Pulmonary artery endothelial cell (primary cell): ENCODE results near the gene EEPD1. TPM values are rescaled to one million over a fixed set of nuclear protein-coding genes. Genes with fewer than 3 reads are reported as not detected.
"Not testable (repeated sequence)": the region's sequence is repeated elsewhere in the genome, so short reads cannot be mapped to it uniquely, and the experiment has no call there.

Experiments
- DNase-seq: peaks from one replicate; pipeline ENCODE4 v3.0.0-alpha.2; 2011; ENCODE audit warnings: low read depth, low spot score
- total RNA-seq: library from RNA; depleted of rRNA; stranded (reverse); fragments of >200 nt; gene quantifications from 2 replicates; pipeline ENCODE4 v1.2.3, GENCODE V29; 2014

The EEPD1 gene
- total RNA-seq, 1 donor from 2014 or later: 0.33 TPM

DNA sequence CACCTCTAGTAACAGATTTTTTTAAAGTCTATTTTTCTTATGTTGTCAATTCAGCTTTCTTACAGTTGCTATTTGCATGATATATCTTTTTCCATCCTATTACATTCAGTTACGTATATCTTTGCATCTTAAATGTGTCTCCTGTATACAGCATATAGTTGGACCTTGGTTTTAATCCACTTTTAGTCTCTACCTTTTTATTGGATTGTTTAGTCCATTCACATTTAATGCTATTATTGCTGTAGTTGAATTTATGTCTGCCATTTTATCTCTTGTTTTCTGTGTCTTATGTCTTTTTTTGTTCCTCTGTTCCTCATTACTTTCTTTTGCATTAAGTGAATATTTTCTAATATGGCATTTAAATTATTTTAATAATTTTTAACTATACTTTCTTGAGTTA is 100.6 kb downstream of the EEPD1 start:
- DNase-seq: no peak

DNA sequence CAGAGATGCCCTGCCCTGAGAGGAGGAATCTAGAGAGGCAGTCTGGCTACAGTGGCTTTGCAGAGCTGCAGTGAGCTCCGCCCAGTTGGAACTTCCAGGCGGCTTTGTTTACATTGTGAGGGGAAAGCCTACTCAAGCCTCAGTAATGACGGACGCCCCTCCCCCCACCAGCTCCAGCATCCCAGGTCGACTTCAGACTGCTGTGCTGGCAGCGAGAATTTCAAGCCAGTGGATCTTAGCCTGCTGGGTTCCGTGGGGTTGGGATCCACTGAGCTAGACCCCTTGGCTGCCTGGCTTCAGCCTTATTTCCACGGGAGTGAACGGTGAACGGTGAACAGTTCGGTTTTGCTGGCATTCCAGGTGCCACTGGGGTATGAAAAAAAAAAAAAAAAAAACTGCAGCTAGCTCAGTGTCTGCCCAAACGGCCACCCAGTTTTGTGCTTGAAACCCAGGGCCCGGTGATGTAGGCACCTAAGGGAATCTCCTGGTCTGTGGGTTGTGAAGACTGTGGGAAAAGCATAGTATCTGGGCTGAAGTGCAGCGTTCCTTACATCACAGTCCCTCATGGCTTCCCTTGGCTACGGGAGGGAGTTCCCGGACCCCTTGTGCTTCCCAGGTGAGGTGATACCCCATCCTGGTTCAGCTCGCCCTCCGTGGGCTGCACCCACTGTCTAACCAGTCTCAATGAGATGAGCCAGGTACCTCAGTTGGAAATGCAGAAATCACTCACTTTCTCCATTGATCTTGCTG is 105.6 kb downstream of the EEPD1 start:
- not testable (repeated sequence) for DNase-seq

DNA sequence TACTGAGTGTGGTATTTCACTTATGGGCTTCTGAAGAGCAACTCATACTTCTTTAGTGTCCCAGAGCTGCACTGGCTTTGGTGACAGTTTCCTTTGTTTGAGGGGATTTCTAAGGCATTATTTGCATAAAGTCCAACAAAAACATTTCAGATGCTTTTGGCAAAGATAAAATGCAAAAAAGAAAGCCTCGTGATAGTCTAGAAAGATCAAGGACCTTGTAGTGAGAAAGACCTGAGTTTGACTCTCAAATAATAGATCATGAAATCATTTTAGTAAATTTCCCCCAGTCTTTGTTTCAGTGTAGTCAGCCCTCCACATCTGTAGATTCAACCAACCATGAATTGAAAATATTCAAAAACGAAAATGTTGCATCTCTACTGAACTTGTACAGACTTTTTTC is 107.4 kb downstream of the EEPD1 start:
- DNase-seq: no peak

DNA sequence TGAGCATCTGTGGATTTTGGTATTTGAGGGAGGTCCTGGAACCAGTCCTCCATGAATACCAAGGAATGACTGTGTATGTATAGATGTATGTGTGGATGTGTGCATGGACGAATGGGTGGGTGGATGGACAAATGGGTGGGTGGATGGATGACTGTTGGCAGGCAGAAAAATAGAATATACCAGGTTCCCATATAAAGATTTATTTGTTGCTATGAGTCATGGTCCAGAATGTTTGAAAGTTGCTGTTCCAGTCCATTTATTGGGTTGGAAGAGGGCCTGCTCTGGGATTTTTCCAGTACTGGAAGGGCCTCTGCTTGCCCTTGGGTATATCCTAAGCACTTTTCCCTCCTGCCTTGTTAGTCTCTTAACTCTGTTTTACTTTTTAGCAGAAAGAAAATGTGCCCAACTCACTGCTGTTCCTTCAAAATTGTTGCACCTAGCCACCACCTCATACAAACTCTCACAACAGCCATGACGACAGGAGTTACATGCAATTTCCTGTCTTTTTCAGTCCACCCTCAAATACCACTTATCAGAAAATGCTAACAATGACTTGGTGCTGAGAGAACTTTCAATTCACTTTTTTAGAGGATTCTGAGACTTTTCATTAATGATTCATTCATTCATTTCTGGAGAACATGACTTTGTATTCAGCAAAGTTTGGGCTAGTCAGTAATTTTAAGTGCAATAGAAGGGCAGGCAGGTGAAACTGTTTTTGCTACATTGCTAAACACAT is 108.1 kb downstream of the EEPD1 start:
- DNase-seq: no peak

DNA sequence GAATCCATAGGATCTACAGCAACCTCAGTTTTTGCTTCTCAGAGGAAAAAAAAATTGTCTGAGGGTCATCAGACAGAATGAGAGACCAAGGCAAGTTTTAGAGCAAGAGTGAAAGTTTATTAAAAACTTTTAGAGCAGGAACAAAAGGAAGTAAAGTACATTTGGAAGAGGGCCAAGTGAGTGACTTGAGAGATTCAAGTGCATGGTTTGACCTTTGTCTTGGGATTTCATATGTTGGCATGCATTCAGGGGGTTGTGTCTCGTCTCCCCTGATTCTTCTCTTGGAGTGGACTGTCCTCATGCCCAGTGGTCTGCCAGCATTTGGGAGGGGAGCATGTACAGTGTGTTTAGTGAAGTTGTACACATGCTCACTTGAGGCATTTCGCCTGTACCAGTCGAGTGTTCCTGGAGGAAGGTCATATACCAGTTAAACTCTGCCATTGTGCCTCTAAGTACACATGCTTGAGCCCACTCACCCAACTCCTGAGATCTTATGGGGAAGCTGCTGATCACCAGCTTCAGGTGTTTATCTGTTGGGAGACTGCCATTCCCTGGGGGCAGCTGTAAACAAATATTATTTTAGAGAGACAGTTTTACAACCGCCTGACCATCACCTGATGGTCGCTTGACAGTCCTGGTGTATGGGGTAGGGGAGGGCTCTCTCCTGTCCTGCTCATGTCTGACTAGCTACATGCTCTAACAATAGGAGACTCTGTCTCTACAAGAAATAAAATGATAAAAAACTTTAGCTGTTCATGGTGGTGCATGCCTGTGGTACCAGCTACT is 109.4 kb downstream of the EEPD1 start:
- DNase-seq: no peak

DNA sequence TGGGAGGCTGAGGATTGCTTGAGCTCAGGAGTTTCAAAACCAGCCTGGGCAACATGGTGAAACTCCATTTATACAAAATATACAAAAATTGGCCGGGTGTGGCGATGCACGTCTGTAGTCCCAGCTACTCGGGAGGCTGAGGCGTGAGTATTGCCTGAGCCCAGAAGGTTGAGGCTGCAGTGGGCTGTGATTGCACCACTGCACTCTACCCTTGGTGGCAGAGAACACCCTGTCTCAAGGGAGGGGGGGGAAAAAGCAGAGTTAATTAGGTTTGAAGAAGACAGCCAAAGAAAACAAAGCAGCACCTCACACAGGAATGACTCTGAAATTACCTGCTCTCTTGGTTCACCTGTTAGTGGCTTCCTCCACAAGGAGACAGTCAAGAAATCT is 110.0 kb downstream of the EEPD1 start:
- DNase-seq: no peak

DNA sequence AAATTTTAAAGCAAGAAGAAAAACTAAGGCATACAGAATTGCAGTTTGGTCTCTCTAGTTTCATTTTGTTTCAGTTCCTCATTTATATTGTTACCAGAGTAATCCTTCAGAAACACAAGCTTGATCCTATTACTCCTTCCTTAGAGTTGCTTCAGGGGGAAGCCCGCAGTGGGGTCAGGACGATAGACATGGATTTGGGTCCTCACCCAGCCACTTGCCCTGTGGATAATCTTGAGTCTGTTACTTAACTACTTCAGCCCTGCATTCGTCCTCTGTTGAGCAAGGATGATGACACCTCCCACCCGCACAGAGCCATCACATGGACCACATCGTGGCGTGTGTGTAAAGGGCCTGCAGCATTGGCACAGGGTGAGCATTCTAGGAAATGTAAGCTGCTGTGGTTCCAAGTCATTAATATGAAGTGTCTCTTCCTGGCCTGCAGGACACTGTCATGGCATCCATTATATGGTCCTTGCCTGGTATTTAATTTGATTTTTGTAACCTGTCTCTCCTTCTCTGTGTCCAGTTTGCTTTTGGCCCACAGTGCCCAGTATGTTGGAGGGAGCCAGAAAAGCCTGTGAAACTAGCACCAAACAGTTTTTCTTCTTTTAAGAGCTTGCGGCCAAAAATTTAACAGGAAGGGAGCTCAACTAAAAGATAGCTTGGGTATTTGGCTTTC is 111.2 kb downstream of the EEPD1 start:
- DNase-seq: no peak

DNA sequence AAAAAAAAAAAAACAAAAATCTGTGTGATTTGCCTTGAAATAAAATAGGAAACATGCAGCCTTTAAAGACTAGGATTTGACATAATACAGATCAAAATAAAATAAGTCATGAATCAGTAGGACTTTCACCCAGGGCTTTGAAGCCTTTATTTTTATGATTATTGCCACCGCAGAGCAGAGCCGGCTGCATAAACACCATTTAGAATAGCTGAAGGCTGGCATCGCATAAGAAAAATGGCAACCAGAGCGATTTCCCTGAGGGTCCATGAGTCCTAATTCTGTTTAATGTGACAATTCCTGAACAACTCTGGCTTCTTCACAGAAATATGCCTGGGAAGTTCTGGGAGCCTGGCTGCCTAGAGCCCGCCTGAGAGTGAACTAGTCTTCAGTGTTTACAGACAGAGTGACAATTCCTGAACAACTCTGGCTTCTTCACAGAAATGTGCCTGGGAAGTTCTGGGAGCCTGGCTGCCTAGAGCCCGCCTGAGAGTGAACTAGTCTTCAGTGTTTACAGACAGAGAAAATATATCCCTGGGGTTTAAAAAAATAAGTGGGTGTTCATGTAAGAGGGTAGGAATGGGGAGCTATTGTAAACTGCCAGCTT is 112.0 kb downstream of the EEPD1 start:
- no peak for DNase-seq

DNA sequence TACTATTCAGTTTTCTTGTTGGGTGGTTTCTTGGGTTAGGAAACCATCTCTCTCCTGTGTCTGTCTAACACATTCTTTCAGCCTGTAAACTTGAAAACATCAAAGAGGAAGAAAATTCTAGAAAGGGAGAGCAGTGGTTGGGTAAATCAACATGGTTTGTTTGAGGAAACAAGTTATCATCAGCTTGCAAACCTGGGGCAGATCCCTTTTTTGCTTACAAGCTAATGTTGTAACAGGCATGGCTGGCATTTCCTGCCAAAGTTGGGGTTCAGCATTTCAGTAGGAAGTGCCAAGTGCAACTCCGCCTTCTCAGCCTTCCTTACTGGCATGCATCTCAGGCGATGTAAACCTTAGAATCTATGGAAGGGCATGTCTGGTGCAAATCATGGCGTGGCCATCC is 112.6 kb downstream of the EEPD1 start:
- no peak for DNase-seq

DNA sequence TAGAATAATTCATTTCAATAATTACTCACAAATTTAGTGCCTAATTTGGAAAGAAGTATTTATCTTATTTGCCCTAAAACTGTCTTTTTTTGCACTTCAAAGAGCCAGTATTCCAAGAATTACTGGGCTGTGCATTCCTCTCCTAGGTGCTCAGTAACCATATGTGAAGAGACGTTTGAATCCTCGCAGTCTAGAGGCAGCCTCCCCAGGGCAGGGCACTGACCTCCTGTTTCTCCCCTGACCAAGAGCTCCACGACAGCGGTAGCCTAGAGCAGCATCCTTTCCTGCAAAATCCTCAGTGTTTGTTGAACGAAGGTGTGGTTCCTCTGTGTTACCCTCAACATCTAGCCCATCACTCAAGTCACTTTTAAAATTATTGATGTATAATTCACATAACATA is 113.1 kb downstream of the EEPD1 start:
- no peak for DNase-seq

DNA sequence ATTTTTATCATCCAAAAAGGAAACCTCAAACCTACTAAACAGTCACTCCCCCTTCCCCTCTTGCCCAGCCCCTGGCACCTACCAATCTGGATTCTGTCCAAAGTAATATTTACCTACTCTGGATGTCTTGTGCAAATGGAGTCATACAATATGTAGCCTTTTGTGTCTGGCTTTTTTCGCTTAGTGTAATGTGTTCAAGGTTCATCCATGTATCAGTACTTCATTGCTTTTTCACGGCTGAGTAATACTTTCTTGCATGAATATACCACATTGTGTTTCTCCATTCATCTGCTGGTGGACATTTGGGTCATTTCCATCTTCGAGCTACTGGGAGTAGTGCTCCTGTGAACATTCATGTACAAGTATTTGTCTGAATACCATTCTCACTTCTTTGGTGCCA is 113.6 kb downstream of the EEPD1 start:
- no peak for DNase-seq

DNA sequence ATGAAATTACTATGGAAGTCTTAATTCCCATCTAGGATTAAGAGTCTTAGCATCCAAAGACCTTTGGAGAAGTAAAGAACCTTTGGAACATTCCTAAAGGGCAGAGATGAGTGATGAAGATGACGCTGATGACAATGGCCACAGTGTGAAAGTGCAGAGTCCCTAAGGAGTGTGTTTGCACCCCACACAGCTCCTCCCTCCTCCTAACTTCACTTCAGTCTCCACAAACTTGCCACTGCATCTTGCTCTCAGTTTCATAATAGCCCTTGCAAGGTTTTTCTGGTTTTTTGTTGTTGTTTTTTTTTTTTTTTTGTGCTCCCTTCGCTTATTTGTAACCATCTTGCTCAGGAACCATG is 119.1 kb downstream of the EEPD1 start:
- DNase-seq: no peak

DNA sequence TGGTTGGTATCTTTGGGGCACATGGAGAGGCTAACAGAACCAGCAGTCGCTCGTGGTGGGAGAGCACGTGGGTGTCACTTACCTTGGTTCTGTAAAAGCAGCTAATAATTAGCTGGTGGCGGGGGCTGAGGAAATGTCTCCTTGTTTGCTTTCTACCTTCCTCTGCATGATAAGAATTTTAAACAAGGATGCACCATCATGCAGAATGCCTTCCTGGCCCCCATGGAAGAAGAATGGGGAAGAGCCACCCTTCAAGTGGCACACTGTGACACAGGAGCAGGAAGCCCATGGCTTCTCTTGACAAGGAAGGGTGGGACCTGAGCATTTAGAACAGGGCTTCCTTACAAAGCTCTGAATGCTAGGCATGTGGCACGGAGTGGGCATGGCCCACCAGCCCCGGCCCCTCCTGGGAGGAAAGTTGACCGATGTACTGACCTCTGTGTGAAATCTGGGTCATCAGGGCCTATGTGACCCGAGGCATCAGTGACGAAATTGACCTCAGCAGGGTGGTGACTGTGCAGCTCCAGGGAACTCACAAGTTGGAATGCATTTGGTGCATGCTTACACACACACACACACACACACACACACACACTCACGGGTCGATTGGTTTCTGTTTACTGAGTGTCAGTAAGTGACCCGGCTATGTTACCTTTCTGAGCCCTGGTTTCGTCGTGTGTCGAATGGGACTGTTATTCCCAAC is 119.7 kb downstream of the EEPD1 start:
- no peak for DNase-seq

DNA sequence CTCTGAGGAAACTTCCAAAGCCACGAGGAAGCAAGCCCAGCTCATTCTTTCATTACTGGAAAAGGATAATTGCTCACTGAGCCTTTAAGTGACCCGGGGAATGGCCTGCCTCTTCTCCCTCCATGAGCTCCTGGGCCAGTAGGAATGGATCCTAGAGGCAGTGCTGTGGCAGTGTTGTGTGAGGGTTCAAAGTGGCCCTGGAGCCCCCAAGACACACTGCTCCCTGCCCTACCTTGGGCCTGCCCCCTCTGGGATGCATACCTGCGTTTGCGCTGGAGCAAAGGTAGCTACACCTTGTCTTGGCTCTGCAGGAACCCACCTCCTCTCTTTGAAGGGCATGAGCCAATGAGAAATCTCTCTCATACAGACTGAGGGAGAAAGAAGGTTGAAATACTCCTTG is 120.8 kb downstream of the EEPD1 start:
- DNase-seq: no peak

DNA sequence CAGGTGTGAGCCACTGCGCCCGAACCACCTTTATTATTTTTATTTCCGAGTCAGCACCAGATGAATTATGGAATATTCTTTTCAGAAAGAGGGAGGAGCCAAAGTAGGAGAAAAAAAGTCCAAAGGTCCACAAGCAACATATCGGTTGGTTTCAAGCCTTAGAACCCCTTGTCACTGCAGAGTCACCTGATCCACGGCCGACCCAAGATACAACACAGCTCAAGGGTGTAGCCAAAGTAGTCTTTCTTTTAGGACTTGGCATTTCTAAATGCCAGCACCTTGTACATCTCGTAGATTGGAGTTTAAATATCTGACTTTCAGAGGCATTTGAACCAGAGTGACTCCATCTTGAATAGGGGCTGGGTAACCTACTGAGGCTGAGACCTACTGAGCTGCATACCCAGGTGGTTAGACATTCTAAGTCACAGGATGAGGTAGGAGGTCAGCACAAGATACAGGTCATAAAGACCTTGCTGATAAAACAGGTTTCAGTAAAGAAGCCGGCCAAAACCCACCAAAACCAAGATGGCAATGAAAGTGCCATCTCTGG is 122.8 kb downstream of the EEPD1 start:
- DNase-seq: no peak

DNA sequence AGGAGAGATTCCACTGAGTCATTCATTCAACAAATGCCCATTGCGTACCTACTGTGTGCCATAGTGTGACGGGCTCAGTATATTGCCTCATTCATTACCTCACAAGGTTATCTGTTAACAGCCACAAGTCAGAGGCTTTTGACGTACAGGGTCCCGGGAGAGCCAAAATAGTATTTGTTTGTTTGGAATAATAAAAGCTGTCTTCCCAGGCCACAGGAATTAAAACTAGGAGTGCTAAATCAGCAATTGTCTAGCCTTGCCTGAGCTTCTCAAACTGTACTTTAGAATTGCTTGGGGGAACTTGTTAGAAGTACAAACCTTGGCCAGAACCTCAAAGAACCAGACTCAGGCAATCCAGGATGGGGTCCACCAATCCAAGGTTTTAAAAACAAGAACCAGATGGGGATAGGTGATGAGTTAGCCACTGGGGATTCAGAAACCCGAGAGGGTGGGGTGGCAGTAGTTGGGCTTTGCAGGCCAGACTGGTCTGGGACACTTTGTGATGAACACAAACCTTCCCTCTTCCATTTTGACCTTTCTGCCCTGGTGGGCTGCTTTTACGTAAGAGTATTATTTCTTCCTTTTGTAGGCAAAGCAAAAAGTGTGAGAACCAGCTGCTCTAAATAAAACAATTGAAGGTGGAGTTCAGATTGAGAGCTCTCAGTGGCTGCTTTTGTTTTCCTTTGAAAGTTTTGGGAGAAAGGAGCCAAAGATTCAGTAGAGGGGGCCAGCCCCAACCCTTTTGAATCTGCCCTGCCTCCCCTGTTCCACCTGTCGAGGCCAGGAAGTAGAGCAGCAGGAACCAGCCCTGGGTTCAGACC is 123.6 kb downstream of the EEPD1 start:
- DNase-seq: no peak

DNA sequence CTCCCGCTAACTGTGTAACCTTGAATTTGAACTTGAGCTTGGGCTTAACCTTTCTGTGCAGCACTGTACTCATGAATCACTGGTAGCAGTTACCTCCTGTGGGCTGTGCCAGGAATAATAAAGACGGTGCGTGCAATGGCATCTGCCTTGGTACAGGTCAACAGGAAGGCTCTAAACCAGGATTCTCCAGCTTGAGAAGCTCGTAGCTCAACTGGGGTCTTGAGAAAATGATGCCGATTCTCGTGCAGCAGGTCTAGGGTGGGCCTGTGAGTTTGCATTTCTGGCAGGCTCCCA is 124.1 kb downstream of the EEPD1 start:
- no peak for DNase-seq

DNA sequence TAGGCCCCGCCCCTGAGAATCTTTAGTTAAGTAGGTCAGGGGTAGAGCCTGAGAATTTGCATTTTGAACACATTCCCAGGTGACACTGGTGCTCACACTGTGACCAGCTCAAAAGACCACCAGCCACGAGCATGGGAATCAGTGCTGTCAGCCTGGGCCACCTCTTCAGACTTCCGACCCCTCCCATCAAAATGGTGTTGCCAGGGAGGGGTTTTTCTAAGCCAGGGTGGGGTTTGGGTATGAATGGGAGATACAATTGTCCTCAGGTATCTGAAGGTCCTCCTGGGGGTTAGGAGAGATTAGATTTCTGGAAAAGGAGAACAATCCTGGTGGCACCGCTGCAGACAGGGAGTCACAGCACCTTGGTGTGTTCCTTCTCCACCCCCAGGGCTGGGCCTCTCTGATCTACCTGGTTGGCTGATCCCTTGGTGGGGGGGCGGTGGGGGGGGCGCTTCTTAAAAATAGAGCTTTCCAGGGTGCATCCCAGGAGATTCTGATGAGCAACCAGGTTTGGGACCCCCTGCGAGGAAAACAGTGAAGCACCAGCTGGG is 125.1 kb downstream of the EEPD1 start:
- DNase-seq: no peak

DNA sequence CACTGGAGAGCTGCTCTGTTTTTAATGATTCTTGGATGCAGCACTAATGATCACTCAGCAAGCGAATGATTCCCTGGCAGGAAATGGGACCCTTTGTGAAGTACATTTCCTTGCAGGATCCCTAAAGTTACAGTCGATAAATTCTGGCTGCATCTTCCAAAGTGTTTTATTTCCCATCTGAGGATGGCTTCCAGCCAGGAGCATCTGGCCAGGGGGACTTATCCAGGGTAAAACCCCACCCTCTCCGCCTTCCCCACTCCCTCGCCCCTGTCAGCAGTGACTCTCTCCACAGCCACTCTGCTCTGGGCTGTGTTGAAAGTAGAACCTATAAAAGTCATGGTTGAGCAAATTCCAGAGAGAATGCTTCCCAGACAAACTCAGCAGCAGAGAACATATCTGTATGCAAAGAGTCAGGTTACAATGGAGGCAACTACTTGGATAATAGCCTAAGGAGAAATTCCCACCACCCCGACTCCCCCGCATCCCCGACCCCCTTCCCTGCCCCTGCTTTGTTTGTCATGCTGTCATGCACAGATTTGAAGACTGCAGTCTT is 125.6 kb downstream of the EEPD1 start:
- DNase-seq: no peak
